Sigmoid colon (tissue), 4 donors: Measurements from ENCODE around the gene NLRP9.

Experiments
- CTCF ChIP-seq, 4 experiments: fragments of 450-650 bp in 3 of 4; fragments of 200-600 bp in 1 of 4; IDR thresholded peaks; one replicate each; pipeline ENCODE4 v1.5.1; 2016 to 2019; ENCODE audit warnings: antibody characterized with exemption in 4 of 4, mild to moderate bottlenecking in 3 of 4, moderate library complexity in 2 of 4
- EP300 ChIP-seq, 4 donors: sonication (generic); formaldehyde crosslinking; IDR thresholded peaks; one replicate each; pipeline ENCODE4 v1.6.1; 2017; ENCODE audit warnings: antibody characterized with exemption in 4 of 4
- POLR2AphosphoS5 ChIP-seq, 4 donors: sonication (generic); formaldehyde crosslinking; IDR thresholded peaks; one replicate each; pipeline ENCODE4 v1.6.1; 2017; ENCODE audit warnings: antibody characterized with exemption in 4 of 4

- TF ChIP-seq CTCF (IDR thresholded peaks at IDR 0.05), result no peak
- no peak for TF ChIP-seq POLR2AphosphoS5 (IDR thresholded peaks at IDR 0.05)
- TF ChIP-seq EP300 (IDR thresholded peaks at IDR 0.05), result no peak
Observed at GRCh38 chr19:55667006-55667381, 71.2 kb downstream of the NLRP9 start.
